Nephron (organoid): ENCODE results near the gene SORBS1.

Source experiments
- H3K27ac Mint-ChIP-seq, 3 experiments: 2 replicates each; pipeline ENCODE4 v1.8.0; 2020; ENCODE audit warnings: mixed read lengths in 3 of 3, mild to moderate bottlenecking in 2 of 3, moderate library complexity in 1 of 3
- H3K27me3 Mint-ChIP-seq: 2 replicates; pipeline ENCODE4 v1.8.0; 2021; ENCODE audit warnings: low read depth, mild to moderate bottlenecking, moderate library complexity, mixed read lengths
- H3K36me3 Mint-ChIP-seq: 2 replicates; pipeline ENCODE4 v1.8.0; 2020; ENCODE audit warnings: low read depth, mixed read lengths
- H3K4me1 Mint-ChIP-seq: 2 replicates; pipeline ENCODE4 v1.8.0; 2020; ENCODE audit warnings: mixed read lengths
- H3K4me3 Mint-ChIP-seq, 3 experiments: 2 replicates each; pipeline ENCODE4 v1.8.0; 2020; ENCODE audit warnings: mild to moderate bottlenecking in 3 of 3, mixed read lengths in 3 of 3, moderate library complexity in 2 of 3
- H3K9me3 Mint-ChIP-seq: 2 replicates; pipeline ENCODE4 v1.8.0; 2020; ENCODE audit warnings: mixed read lengths
- CTCF ChIP-seq, 3 experiments: fragments of 200-600 bp; sonication (generic); IDR thresholded peaks; one replicate each; pipeline ENCODE4 v1.5.0; 2021; ENCODE audit warnings: antibody characterized with exemption in 3 of 3; ENCODE audit not compliant: unreplicated experiment in 3 of 3

Gene SORBS1

GRCh38 chr10:95502377-95502776 is 58.8 kb downstream of the SORBS1 start:
- H3K27me3 Mint-ChIP-seq: no peaks in the 10 kb centered on the region
- peak overlapping the region in 2 of 3 experiments; percentile 59 to 94 for H3K27ac Mint-ChIP-seq
- peaks cover 69% of the 10 kb centered on the region for H3K4me1 Mint-ChIP-seq
- TF ChIP-seq CTCF (IDR thresholded peaks at IDR 0.05; ENCODE audit: unreplicated experiment in 3 of 3): no peak
- H3K9me3 Mint-ChIP-seq: no peaks in the 10 kb centered on the region
- H3K36me3 Mint-ChIP-seq: no peaks in the 10 kb centered on the region
- no peak overlapping the region for H3K4me3 Mint-ChIP-seq

- Mint-ChIP-seq H3K27me3 (no peaks in the 10 kb centered on the region), H3K4me1 (peaks cover 74% of the 10 kb centered on the region), H3K4me3 (no peak overlapping the region), H3K36me3 (no peaks in the 10 kb centered on the region), H3K9me3 (no peaks in the 10 kb centered on the region), H3K27ac (peak overlapping the region in 2 of 3 experiments; percentile 59 to 94)
- TF ChIP-seq CTCF (IDR thresholded peaks at IDR 0.05; ENCODE audit: unreplicated experiment in 3 of 3): no peak
Observed at GRCh38 chr10:95501203-95502094, 59.7 kb downstream of the SORBS1 start.

DNA sequence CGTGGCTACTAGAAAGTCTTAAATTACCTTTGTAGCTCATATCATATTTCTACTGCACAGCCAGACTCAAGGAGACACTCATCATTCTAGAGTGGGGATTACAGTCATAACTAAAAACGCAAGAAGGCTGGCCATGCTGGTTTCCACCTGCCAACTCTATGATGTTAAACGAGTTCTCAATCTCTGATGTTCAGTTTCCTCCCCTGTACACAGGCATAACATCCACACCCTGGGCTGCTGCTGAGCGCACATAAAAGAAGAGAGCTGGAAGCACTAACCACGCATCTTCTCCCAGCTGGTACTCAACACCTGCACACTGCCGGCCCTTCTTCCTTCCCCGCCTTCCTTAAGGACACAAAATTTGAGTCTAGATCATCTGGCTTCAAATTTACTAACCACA is 60.5 kb downstream of the SORBS1 start:
- Mint-ChIP-seq H3K4me3 (no peak overlapping the region), H3K4me1 (peaks cover 69% of the 10 kb centered on the region), H3K36me3 (no peaks in the 10 kb centered on the region), H3K9me3 (no peaks in the 10 kb centered on the region), H3K27ac (peak overlapping the region; percentile 11 to 16 (median 14)), H3K27me3 (no peaks in the 10 kb centered on the region)
- no peak for TF ChIP-seq CTCF (IDR thresholded peaks at IDR 0.05; ENCODE audit: unreplicated experiment in 3 of 3)

- peak overlapping the region in 2 of 3 experiments; percentile 3 to 79 for H3K27ac Mint-ChIP-seq
- no peaks in the 10 kb centered on the region for H3K36me3 Mint-ChIP-seq
- no peaks in the 10 kb centered on the region for H3K27me3 Mint-ChIP-seq
- no peaks in the 10 kb centered on the region for H3K9me3 Mint-ChIP-seq
- H3K4me3 Mint-ChIP-seq: no peak overlapping the region
- no peak for TF ChIP-seq CTCF (IDR thresholded peaks at IDR 0.05; ENCODE audit: unreplicated experiment in 3 of 3)
- peaks cover 64% of the 10 kb centered on the region for H3K4me1 Mint-ChIP-seq
Observed at GRCh38 chr10:95500097-95500496, 61.1 kb downstream of the SORBS1 start.

- TF ChIP-seq CTCF (IDR thresholded peaks at IDR 0.05; ENCODE audit: unreplicated experiment in 3 of 3): no peak
- peak overlapping the region in 2 of 3 experiments; percentile 3 to 79 for H3K27ac Mint-ChIP-seq
- H3K36me3 Mint-ChIP-seq: no peaks in the 10 kb centered on the region
- peaks cover 58% of the 10 kb centered on the region for H3K4me1 Mint-ChIP-seq
- H3K9me3 Mint-ChIP-seq: no peaks in the 10 kb centered on the region
- no peaks in the 10 kb centered on the region for H3K27me3 Mint-ChIP-seq
- no peak overlapping the region for H3K4me3 Mint-ChIP-seq
Observed at GRCh38 chr10:95499482-95499989, 61.6 kb downstream of the SORBS1 start.
